Muscle layer of duodenum (tissue), 2 donors: ENCODE data around the gene TMEM59.
"Not testable (repeated sequence)": the region's sequence is repeated elsewhere in the genome, so short reads cannot be mapped to it uniquely, and the experiment has no call there.

Source experiments
- H3K27ac ChIP-seq: one replicate; pipeline ENCODE4 v1.7.0; 2013; ENCODE audit warnings: mild to moderate bottlenecking, low read length
- H3K27me3 ChIP-seq: one replicate; pipeline ENCODE4 v1.7.0; 2013; ENCODE audit warnings: low read depth, mild to moderate bottlenecking, control low read depth, low read length
- H3K36me3 ChIP-seq, 2 donors: one replicate each; pipeline ENCODE4 v1.7.0; 2013; ENCODE audit warnings: low read length in 2 of 2, control low read depth in 1 of 2, mild to moderate bottlenecking in 1 of 2; ENCODE audit not compliant: insufficient read depth in 2 of 2, control insufficient read depth in 1 of 2
- H3K4me1 ChIP-seq, 2 donors: one replicate each; pipeline ENCODE4 v1.7.0; 2013; ENCODE audit warnings: low read length in 2 of 2, mild to moderate bottlenecking in 2 of 2, control low read depth in 1 of 2, moderate library complexity in 1 of 2; ENCODE audit not compliant: insufficient read depth in 2 of 2, control insufficient read depth in 1 of 2
- H3K4me3 ChIP-seq, 2 donors: one replicate each; pipeline ENCODE4 v1.7.0; 2013; ENCODE audit warnings: low read length in 2 of 2, low read depth in 1 of 2, mild to moderate bottlenecking in 1 of 2
- H3K9me3 ChIP-seq, 2 donors: one replicate each; pipeline ENCODE4 v1.7.0; 2013; ENCODE audit warnings: low read length in 2 of 2, control low read depth in 1 of 2, mild to moderate bottlenecking in 1 of 2; ENCODE audit not compliant: control insufficient read depth in 1 of 2
- donor health status: healthy.

The TMEM59 gene

DNA sequence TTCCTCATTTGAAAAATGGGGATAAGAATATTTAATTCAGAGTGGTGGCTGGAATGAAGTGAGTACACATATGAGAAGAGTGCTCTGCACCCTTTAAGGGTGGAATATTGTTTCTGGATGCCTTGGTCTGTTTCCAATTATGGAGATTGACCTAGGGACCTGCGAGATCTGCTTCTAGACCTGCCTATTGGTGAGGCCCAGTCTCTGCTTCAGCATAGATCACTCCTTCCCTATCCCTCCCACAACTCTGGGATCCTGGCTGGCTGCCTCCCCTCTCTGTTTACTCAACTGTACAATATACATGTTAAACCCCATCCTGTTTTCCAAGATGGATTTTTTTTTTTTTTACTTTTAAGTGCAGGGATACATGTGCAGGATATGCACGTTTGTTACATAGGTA is 28.6 kb downstream of the TMEM59 start:
- no peaks in the 10 kb centered on the region for H3K4me1 ChIP-seq
- H3K27me3 ChIP-seq = no peaks in the 10 kb centered on the region
- H3K9me3 ChIP-seq = no peaks in the 10 kb centered on the region
- no peak overlapping the region for H3K4me3 ChIP-seq
- peaks cover 0 to 3% of the 10 kb centered on the region in 2 donors for H3K36me3 ChIP-seq
- no peak overlapping the region for H3K27ac ChIP-seq

DNA sequence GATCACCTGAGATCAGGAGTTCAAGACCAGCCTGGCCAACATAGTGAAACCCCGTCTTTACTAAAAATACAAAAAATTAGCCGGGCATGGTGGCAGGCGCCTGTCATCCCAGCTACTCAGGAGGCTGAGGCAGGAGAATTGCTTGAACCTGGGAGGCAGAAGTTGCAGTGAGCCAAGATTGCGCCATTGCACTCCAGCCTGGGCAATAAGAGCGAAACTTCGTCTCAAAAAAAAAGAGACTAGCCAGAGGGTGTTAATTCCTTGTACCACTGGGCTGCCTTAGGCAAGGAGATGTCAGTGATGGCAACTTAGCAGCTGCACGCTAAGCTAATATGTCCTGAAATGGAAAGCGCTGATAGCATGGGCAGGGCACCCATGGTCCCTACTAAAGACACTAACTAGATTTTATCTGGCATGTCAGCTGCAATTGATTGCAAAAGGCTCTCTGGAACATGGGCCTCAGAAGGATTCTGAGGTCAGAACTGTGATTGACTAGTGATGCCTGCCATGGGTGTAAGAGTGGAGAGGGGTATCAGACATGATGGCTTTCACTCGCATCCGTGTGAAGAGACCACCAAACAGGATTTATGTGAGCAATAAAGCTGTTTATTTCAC is 33.3 kb downstream of the TMEM59 start:
- H3K27ac ChIP-seq, H3K27me3 ChIP-seq, H3K4me1 ChIP-seq, H3K9me3 ChIP-seq, H3K4me3 ChIP-seq, H3K36me3 ChIP-seq: not testable (repeated sequence)

DNA sequence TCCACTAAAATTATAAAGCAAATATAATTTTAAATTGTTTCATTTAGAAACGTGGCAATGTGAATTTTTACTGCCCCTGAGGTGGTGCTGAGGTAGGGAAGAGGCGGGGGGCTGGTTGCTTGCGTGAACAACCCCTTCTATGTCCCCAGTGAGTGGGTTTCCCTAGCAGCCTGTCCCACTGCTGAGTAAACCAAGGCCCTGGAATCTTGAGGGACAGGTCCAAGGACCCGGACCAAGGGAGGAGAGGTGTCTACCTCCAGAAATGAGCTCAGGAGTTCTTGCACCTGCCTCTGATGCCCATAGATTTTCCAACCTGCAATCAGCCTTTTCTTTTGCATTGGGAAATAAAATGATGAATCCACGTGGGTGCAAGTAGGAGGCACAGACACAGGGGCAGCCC is 34.4 kb downstream of the TMEM59 start:
- no peaks in the 10 kb centered on the region for H3K27me3 ChIP-seq
- H3K4me3 ChIP-seq = no peak overlapping the region
- no peaks in the 10 kb centered on the region for H3K36me3 ChIP-seq
- no peaks in the 10 kb centered on the region for H3K4me1 ChIP-seq
- H3K9me3 ChIP-seq = no peaks in the 10 kb centered on the region
- no peak overlapping the region for H3K27ac ChIP-seq

DNA sequence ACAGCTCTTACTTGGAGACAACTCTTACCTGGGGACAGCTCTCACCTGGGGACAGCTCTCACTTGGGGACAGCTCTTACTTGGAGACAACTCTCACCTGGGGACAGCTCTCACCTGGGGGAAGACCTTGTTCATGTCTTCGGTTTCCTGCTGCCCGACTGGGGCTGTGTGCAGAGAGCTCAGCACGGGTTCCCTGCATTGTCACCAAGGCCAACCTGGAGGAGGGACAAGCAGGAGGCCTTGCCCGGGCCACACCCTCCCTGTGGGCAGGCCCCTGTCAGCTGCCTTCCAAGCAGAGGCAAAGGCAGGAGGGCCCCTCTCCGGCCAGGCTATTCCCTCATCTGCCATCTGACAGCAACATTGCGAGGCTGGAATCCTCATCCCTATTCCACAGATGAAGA is 35.0 kb downstream of the TMEM59 start, which contains the start of gene LDLRAD1:
TSS of gene LDLRAD1 (minus strand) at position 208 of the 400 bp plus-strand sequence. CDS start at position 134, 74 bp downstream.
- Histone ChIP-seq H3K27me3 (no peaks in the 10 kb centered on the region), H3K36me3 (no peaks in the 10 kb centered on the region), H3K4me3 (no peak within 1 kb of the TSS), H3K9me3 (no peaks in the 10 kb centered on the region), H3K27ac (no peak within 1 kb of the TSS), H3K4me1 (no peaks in the 10 kb centered on the region)

GRCh38 chr1:54016343-54017282 is 36.4 kb downstream of the TMEM59 start:
- Histone ChIP-seq H3K4me3 (no peak overlapping the region), H3K27me3 (no peaks in the 10 kb centered on the region), H3K9me3 (no peaks in the 10 kb centered on the region), H3K27ac (no peak overlapping the region), H3K36me3 (no peaks in the 10 kb centered on the region), H3K4me1 (no peaks in the 10 kb centered on the region)

DNA sequence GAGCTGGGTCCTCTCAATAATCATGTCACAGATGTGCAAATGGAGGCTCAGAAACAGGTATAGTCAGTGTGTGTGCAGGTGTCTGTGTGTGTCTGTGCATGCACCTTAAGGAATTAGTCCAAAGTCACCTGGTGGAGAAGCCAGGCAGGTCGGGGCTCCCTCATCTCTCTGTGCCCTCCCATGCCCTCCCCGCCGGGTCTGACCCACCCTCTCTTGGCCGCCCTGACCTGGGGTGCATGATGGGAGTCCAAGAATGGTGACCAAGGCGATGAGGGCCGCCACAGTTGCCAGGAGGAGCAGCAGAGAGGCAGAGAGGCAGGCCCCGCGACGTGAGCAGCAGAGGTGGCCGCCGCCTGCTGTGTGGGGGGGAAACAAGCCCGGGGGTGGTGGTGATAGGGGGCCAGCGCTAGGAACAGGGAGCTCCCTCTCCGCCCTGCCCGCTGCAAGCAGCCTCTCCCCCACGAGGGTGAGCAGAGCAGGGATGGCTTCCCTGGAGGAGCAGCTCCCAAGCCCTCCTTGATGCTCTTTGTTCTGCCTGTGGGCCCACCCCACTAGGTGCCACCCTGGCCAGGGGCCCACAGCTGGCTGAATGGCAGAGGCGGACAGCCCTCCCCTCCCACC is 38.9 kb downstream of the TMEM59 start:
- Histone ChIP-seq H3K4me1 (no peaks in the 10 kb centered on the region), H3K27me3 (no peaks in the 10 kb centered on the region), H3K36me3 (no peaks in the 10 kb centered on the region), H3K27ac (no peak overlapping the region), H3K9me3 (no peaks in the 10 kb centered on the region), H3K4me3 (no peak overlapping the region)

DNA sequence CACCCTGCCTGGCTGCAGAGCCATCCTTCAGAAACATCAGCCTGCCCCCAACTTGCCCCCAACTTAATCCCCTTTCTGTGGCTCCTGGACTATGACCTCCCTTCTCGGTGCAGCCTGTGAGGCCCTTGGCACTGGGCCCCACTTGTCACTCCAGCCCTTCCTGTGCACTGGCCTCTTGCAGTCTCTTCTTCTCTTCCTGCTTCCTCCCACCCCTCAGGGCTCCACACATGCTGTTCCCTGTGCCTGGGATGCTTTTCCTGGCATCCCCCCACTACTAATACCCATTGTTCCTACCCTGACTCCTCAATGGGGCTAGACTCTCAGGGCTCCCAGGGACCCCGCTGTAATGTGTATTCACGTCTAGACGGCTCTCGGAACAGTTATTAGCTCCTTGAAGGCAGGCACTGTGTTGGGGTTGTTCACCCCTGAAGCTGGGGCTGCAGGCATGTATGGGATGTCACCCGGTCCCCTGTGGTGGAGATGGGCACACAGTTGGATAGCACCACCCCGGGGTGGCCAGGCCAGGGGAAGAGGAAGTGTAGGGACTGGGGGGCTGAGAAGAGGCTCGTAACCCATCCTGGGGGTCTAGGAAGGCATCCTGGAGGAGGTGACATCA is 39.5 kb downstream of the TMEM59 start:
- Histone ChIP-seq H3K27me3 (no peaks in the 10 kb centered on the region), H3K4me3 (no peak overlapping the region)

DNA sequence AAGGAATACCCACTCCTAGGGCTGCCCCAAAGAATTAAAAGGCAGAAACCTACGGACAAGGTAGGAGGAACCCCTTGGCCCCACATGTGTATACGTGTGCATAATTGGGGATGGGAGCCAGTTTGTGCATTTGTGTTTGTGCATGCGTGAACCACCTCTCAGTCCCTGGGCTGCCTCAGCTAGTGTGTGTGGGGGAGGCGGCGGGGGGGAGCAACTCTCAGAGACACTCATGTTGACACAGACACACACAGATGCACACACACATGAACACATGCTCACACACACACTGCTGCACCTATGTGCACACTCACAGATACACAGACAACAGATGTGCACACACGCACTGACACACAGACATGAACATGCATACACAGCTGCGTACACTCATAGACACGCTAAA is 40.1 kb downstream of the TMEM59 start:
- Histone ChIP-seq H3K36me3 (no peaks in the 10 kb centered on the region), H3K4me3 (no peak overlapping the region), H3K4me1 (no peaks in the 10 kb centered on the region), H3K27me3 (no peaks in the 10 kb centered on the region), H3K27ac (no peak overlapping the region), H3K9me3 (no peaks in the 10 kb centered on the region)

More for the DNA sequence above, 39.5 kb downstream of the TMEM59 start:
- no peaks in the 10 kb centered on the region for H3K9me3 ChIP-seq
- no peaks in the 10 kb centered on the region for H3K36me3 ChIP-seq
- no peaks in the 10 kb centered on the region for H3K4me1 ChIP-seq
- no peak overlapping the region for H3K27ac ChIP-seq

GRCh38 chr1:54012008-54012325 is 41.0 kb downstream of the TMEM59 start:
- no peak overlapping the region for H3K4me3 ChIP-seq
- no peaks in the 10 kb centered on the region for H3K4me1 ChIP-seq
- no peaks in the 10 kb centered on the region for H3K27me3 ChIP-seq
- H3K36me3 ChIP-seq = no peaks in the 10 kb centered on the region
- no peak overlapping the region for H3K27ac ChIP-seq
- H3K9me3 ChIP-seq = no peaks in the 10 kb centered on the region

GRCh38 chr1:54011316-54012007 is 41.5 kb downstream of the TMEM59 start:
- H3K27me3 ChIP-seq = no peaks in the 10 kb centered on the region
- no peaks in the 10 kb centered on the region for H3K9me3 ChIP-seq
- H3K4me3 ChIP-seq = no peak overlapping the region
- no peaks in the 10 kb centered on the region for H3K4me1 ChIP-seq
- no peaks in the 10 kb centered on the region for H3K36me3 ChIP-seq
- no peak overlapping the region for H3K27ac ChIP-seq
